Cardiac muscle cell (in vitro differentiated cells and primary cell): ENCODE results near the gene WDR72. TPM values are rescaled to one million over a fixed set of nuclear protein-coding genes. Genes with fewer than 3 reads are reported as not detected.
"Not testable (repeated sequence)": the region's sequence is repeated elsewhere in the genome, so short reads cannot be mapped to it uniquely, and the experiment has no call there.

Experiments used
- DNase-seq, 2 donors: peaks; one replicate each; pipeline versions ENCODE4 v3.0.0 to v3.0.0-alpha.2; 2010 to 2017; ENCODE audit warnings: low read depth in 1 of 2, low spot score in 1 of 2
- H3K27ac ChIP-seq: fragments of 200-600 bp; sonication (generic); 2 replicates; pipeline ENCODE4 v1.5.1; 2016
- H3K27me3 ChIP-seq: fragments of 200-600 bp; sonication (generic); 2 replicates; pipeline ENCODE4 v1.6.0; 2016; ENCODE audit warnings: control low read depth
- H3K36me3 ChIP-seq: fragments of 200-600 bp; sonication (generic); 2 replicates; pipeline ENCODE4 v1.5.1; 2016; ENCODE audit warnings: control low read depth
- H3K4me1 ChIP-seq: fragments of 200-600 bp; sonication (generic); 2 replicates; pipeline ENCODE4 v1.8.1; 2017; ENCODE audit warnings: low read depth, mild to moderate bottlenecking, mixed run types
- H3K4me3 ChIP-seq: fragments of 200-600 bp; sonication (generic); 2 replicates; pipeline ENCODE4 v1.5.1; 2016; ENCODE audit warnings: mild to moderate bottlenecking
- H3K9me3 ChIP-seq: fragments of 200-600 bp; sonication (generic); 2 replicates; pipeline ENCODE4 v1.5.1; 2017; ENCODE audit warnings: low read depth, mild to moderate bottlenecking, control low read depth
- CTCF ChIP-seq: IDR thresholded peaks from 2 replicates; pipeline ENCODE4 v1.5.1; 2012; ENCODE audit warnings: low read depth, mild to moderate bottlenecking, low read length
- polyA plus RNA-seq: library from polyadenylated mRNA; unstranded; fragments of >200 nt; fragmentation: Nextera tagmentation; extraction: Ambion mirVana; gene quantifications from 2 replicates; pipeline ENCODE4 v1.2.1, GENCODE V29; 2016
- total RNA-seq: library from RNA; depleted of rRNA; stranded (reverse); fragments of >200 nt; gene quantifications from 2 replicates; pipeline ENCODE4 v1.2.3, GENCODE V29; 2016

Gene WDR72
- total and polyA plus RNA-seq, 2 experiments from 2014 or later, result 4.5 to 8.9 TPM

- no peak for TF ChIP-seq CTCF
- H3K27ac ChIP-seq, result no peak overlapping the region
- H3K9me3 ChIP-seq, result no peaks in the 10 kb centered on the region
- H3K36me3 ChIP-seq, result no peaks in the 10 kb centered on the region
- no peak overlapping the region for H3K4me3 ChIP-seq
- peaks cover 33% of the 10 kb centered on the region for H3K27me3 ChIP-seq
- H3K4me1 ChIP-seq, result no peaks in the 10 kb centered on the region
- DNase-seq, result no peak
Observed at GRCh38 chr15:53709821-53710220, 49.6 kb downstream of the WDR72 start.

GRCh38 chr15:53695365-53695764 is 64.1 kb downstream of the WDR72 start:
- Histone ChIP-seq H3K9me3 (no peaks in the 10 kb centered on the region), H3K36me3 (no peaks in the 10 kb centered on the region), H3K4me3 (no peak overlapping the region), H3K27ac (no peak overlapping the region), H3K27me3 (no peaks in the 10 kb centered on the region), H3K4me1 (peaks cover 32% of the 10 kb centered on the region)
- no peak for TF ChIP-seq CTCF
- no peak for DNase-seq

GRCh38 chr15:53694476-53694874 is 65.0 kb downstream of the WDR72 start:
- peaks cover 32% of the 10 kb centered on the region for H3K4me1 ChIP-seq
- H3K36me3 ChIP-seq, result no peaks in the 10 kb centered on the region
- H3K4me3 ChIP-seq, result no peak overlapping the region
- peak overlapping the region; percentile 53 for H3K27ac ChIP-seq
- H3K27me3 ChIP-seq, result no peaks in the 10 kb centered on the region
- no peaks in the 10 kb centered on the region for H3K9me3 ChIP-seq
- no peak for DNase-seq
- no peak for TF ChIP-seq CTCF

- no peaks in the 10 kb centered on the region for H3K36me3 ChIP-seq
- peak overlapping the region; percentile 53 for H3K27ac ChIP-seq
- H3K4me1 ChIP-seq, result peaks cover 32% of the 10 kb centered on the region
- DNase-seq, result peak in 1 of 2 donors; percentile 65
- no peaks in the 10 kb centered on the region for H3K27me3 ChIP-seq
- no peaks in the 10 kb centered on the region for H3K9me3 ChIP-seq
- TF ChIP-seq CTCF, result no peak
- no peak overlapping the region for H3K4me3 ChIP-seq
Observed at GRCh38 chr15:53693729-53694475, 65.6 kb downstream of the WDR72 start.

GRCh38 chr15:53684162-53684561 is 75.3 kb downstream of the WDR72 start:
- not testable (repeated sequence) for H3K36me3 ChIP-seq, H3K4me3 ChIP-seq, H3K27ac ChIP-seq, H3K9me3 ChIP-seq, H3K4me1 ChIP-seq, DNase-seq, H3K27me3 ChIP-seq

- Histone ChIP-seq H3K36me3 (no peaks in the 10 kb centered on the region), H3K4me3 (no peak overlapping the region), H3K27me3 (peaks cover 16% of the 10 kb centered on the region), H3K27ac (no peak overlapping the region), H3K9me3 (no peaks in the 10 kb centered on the region), H3K4me1 (no peaks in the 10 kb centered on the region)
- DNase-seq, result no peak
- no peak for TF ChIP-seq CTCF
Observed at GRCh38 chr15:53681056-53681455, 78.4 kb downstream of the WDR72 start.
